NCI-H82 (cell line): Measurements from ENCODE around the gene TUSC2.
A peak's percentile ranks its signal among the peaks of the same experiment; 100 is the strongest.
"Not testable (repeated sequence)": the region's sequence is repeated elsewhere in the genome, so short reads cannot be mapped to it uniquely, and the experiment has no call there.

Experiments
- DNase-seq: peaks from one replicate; lab custom pipeline; 2025; lab: John Stamatoyannopoulos, UW

Gene TUSC2

DNA sequence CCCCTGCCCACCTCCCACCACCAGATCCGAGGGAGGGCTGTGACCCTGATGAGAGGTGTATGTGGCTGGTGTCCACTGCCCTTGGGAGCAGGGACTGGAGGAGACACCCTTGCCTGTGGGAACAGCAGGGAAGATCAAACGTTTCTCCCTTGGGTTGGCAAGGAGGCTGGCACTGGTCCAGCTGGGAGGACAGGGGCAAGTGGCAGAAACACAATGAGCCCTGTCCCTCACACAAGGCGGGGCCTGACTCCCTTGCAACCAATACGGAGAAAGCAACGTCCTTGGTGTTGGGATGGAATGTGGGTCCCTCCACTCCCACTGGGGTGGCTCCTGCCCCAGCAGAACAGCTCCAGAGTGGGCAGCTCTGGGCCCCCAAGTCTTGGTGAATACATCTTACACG lies 10.7 kb downstream of the TUSC2 start:
- DNase-seq: no peak

DNA sequence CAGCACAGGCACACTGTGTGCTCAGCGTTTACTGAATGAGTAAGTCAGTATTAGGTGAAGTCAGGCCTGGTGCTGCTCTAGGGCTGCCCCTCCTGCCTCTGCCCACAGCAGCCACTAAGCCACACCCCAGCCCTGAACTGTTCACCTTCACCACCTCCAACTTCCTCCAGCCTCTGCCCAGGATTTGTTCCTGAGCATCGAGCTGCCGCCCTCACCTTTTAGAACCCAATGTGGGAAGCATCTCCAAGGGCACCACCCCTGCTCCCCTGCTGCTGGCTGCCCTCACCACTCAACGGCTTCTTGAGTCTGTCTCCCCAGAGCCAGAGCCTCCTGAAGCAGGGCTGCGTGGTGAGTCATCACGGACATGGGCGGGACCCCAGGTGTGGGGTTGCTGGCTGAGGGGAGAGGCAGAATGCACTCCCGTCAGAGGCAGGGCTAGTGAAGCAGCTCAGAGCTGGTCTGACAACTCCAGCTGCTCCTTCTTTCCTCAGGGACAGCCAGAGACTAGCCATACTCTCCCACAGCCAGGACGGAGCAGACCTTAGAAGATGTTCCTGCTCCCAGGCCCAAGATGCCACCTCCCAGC lies 11.3 kb downstream of the TUSC2 start:
- DNase-seq: no peak

DNA sequence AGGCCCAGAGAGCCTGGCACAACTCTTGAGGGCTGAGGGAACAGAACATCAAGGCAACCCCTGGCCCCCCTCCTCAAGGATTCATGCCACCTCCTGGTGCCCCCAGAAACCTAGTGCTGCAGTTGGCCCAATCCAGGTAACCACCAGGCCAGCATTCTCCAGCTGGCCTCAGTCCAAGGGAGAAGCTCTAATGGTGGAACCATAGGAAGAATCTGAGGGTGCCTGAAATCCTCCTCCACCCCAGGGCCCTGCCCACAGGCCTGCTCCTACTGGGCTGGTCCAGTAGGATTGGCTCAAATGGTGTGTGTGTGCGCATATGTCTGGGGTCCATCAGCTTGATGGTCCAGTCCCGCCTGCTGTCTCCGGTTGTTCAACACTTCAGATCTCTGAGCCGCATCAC lies 13.2 kb downstream of the TUSC2 start:
- DNase-seq: no peak

DNA sequence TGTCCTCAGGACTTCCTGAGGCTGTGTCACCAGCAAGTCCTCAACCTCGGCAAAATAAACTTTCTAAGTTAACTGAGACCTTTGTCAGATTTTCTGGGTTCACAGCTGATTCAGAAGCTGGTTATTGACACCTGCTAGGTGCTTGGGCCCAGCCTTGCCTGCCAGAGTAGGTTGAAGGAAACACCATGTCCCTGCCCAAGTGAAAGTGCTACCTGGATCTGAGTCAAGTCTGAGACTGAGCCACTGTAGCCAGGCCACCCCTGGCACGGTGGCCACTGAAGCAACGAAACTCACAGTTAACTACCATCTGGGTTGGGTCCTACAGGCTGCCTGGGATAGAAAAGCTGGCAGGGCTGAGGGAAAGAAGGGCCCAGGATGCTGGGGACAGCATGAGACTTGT lies 13.7 kb downstream of the TUSC2 start:
- no peak for DNase-seq

DNA sequence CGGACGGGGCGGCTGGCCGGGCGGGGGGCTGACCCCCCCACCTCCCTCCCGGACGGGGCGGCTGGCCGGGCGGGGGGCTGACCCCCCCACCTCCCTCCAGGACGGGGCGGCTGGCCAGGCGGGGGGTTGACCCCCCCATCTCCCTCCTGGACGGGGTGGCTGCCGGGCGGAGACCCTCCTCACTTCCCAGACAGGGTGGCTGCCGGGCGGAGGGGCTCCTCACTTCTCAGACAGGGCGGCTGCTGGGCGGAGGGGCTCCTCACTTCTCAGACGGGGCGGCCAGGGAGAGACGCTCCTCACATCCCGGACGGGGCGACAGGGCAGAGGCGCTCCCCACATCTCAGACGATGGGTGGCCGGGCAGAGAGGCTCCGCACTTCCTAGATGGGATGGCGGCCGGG lies 16.0 kb downstream of the TUSC2 start:
- DNase-seq: not testable (repeated sequence)

DNA sequence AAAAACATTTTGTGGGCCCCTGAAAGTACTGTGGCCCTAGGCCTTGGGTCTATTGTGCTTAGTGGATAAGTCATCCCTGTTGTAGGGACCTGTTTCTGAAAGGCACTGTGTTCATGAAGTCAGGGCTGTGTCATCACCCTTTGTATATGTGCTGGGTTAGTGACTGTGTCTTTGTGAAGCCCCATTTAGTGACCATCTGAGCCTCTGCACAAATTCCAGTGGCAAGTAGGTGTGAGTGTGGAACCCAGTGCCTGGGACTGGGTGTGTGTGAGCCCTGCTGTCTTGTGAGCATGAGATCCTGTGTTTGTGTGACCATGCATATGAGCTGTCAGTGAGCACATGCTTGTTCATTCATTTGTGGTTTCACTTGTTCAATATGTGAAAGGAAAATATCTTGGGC lies 23.4 kb downstream of the TUSC2 start:
- DNase-seq: no peak

DNA sequence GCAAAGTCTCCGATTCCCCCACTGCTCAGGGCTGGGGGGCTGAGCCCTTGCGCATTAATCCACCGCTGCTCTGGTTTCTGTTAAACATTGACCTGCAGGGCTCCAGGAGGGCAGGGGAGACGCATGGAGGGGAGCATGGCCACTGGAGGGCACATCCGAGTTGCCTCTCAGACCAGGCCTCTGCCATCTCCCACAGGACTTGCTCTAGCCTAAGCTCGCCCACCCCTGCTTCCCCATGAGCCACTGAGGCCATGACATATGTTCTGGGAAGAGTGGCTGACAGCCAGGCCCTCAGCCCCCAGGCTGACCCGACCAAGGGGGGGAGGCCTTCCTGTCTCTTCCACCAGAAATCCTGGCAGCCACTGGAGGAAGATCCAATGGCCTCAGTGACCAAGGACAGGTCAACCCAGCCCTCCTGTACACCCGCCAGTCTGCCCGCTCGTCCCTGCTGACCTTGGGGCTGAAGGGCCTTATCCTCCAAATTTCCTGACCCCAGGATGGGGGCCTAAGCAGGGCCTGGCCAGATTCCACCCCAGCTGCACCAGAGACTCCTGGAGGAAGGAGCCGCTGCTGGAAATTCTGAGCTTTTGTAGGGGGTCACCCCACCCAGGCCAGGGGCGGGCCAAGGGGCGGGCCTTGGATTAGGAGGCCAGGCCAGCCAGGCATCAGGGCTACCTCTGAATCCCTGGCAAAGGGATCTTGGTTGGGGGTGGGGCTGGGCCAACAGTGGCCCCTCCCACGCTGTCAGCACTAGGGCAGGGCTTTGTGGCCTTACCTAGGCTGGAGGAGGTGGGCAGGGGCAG lies 24.8 kb downstream of the TUSC2 start, which contains the start of gene HYAL1:
Gene HYAL1 (minus strand): TSS at position 562 of the 803 bp plus-strand sequence. CDS start 618 bp downstream, outside the sequence.
- peak; percentile 86 for DNase-seq

DNA sequence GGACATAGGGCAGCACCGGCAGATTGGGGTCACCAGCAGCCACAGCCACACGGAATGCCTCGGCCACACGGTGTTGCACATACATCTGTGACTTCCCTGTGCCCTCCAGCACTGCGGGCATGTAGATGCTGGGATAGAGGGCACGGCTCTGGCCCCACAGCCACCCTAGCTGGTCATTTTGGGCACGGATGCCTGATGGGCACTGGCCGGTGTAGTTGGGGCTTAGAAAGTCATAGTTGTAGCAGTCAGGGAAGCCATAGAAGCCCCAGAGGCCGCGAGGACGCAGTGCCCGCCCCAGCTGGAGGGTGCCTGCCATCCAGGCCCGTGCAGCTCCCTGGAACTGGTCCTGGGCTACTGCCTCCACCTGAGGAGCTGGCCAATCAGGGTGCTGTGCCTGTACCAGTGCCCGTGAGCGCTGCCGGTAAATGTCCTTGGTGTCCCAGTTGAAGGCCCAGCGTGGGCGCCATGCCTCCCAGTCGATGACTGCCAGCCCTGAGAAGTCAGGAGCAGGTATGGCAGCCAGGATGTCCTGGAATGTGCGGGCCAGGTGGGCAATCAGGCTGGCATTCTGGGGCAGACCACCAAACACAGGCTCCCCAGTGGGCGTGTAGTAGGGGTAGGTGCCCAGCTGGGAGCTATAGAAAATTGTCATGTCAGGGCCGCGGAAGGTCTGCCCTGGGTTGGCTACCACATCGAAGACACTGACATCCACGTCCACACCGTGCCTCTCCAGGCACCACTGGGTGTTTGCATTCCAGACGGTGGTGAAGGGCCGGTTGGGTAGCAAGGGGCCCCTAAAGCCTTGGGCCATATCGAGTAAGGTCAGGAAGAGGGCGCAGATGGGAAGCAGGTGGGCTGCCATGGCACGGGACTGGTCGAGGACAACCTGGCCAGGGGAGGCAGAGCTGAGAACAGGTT lies 25.7 kb downstream of the TUSC2 start:
- DNase-seq: no peak

DNA sequence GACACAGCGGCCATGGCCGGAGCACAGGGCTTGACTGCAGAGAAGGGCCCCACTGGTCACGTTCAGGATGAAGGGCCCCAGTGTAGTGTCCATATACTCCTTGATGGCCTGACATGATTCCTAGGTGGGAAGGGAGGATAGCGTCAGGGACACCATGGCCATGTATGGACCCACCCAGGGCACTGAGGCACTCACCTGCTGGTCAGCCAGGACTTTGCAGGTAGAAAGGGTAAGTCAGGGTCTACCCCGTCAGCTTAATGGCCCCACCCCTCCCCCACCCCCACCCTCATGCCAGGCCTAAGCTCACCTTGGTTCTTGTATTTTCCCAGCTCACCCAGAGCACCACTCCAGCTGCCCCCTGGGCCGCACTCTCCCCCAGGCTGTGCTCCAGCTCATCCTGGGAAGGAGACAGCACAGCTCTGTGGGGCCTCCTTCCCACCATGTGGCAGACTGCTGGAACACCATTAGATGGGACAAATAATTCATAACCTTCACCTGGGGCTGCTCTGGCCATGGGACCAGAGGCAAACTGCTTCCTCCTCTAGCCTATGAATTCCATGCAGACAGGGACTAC lies 27.3 kb downstream of the TUSC2 start:
- DNase-seq: no peak

DNA sequence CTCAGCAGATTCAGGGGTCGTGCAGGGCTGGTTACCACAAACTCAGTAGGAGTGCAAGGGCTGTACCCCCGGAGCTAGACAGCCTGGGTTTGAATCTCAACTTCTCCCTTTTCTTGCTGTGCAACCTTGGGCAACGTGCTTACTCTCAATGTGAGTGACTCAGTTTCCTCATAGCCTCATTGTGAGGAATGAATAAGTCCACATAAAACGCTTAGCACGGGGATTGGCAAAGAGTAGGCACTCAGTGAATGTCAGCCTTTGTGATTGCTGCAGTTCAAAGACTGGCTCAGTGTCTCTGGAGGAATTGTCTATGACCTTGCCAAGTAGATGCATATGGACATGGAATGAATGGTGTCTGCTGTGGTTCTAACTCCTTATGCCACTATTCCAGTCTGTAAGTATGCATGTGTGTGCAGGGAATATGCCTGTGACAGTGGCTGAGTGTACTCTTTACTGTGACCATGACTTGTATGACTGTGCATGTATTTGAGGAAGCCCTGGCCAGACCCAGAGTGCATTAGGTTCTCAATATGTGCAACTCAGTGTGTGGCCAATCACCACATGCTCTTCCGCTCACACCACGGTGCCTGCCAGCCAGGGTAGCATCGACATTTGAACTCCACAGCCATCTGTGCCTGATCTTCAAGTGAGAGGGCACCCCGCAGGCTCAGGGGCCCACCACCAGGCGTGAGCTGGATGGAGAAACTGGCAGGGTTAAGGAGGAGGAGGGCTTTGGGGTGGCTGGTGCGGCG lies 27.9 kb downstream of the TUSC2 start:
- no peak for DNase-seq

DNA sequence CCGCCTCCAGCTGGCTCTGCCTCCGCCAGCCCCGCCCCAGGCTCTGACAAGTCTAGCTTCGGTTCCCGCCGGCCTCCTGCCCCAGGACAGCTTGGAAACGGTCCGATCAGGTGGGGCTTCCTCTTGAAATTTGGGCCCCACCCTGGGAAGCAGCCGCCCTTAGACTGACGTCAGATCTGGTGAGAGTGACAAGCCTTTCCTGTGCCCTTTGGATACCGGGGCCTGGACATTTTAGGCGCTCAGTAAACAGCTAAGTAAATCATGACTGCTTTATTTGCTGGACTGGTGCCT lies 28.4 kb downstream of the TUSC2 start:
- no peak for DNase-seq

DNA sequence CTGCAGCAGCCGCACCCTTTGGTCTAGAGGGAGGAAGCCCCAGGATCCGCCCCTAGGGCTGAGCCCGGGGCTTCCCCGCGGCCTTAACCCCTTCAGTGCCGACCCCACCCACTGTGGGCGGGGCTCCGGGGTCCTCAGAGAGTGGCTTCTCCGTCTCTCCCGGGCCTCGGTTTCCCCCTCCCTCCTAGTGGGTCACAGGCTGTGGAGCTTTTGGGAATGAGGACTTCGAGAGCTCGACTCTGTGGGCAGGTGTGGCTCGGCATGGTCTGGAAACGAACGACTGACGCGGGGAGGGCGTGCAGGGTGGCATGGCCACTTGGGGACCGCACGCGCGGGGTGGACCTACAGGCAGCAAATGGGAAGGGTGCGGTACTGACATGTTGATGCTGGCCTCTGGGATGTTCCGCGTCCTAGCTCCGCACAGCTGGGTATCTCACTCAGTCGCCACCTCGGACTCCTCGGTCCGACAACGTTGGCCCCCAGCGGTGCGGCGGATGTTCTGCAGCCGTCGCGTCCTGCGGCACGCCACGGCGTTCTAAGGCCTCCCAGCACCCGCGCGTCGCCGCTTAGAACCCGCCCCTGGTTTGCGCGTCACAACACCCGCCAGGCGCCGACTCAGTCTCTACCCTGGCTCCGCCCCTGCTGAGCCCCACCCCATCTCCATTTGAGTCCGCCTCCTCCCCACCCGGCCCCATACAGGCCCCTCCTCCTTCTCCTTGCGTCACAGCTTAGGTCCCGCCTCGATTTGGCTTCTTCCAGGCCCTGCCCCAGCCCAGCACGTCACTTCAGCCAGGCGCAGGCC lies 29.0 kb downstream of the TUSC2 start, which contains the start of the genes HYAL3 and NAA80:
Gene HYAL3 (minus strand): TSS at position 570 of the 802 bp plus-strand sequence. CDS start 3,803 bp downstream, outside the sequence.
Gene NAA80 (minus strand): TSS at position 570 of the 802 bp plus-strand sequence. CDS start 1,942 bp downstream, outside the sequence.
- DNase-seq: peak; percentile 99

DNA sequence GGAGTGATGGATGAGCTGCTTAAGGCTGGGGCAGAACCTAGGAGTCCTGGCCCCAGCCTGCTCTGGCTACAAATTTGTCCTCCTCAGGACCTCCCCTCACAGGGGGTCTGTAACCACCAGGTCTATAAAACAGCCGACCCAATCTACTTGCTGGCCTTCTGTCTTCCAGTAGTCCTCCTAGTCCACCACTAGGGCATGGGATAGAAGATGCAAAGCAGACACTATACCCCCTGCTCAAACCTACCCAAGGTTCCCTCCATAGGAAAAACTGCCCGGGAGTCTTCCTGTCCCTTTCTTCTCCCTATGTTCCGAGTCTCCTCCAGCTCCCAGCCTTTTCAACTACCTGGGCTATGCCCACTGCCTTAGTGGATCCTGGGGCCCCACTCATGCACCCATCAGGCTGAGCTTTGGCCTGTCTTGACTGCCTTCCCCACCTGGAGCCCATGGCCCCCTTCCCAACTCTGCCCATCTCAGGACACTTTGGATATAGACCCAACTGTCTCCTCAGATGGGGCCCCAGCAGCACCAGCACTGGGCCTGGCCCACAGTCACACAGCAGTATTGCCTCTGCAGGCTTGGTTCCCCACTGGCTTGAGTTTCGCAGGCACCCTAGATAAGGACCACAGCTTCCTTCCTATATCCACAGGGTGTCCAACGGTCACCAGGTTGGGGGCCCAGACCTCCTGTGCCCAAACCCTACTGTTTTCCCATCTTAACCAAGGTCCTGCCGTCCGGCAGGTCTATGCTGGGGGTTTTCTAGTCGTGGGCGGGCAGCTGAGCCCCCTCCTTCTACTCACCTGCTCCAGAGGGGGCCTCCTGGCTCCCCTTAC lies 29.9 kb downstream of the TUSC2 start:
- no peak for DNase-seq

DNA sequence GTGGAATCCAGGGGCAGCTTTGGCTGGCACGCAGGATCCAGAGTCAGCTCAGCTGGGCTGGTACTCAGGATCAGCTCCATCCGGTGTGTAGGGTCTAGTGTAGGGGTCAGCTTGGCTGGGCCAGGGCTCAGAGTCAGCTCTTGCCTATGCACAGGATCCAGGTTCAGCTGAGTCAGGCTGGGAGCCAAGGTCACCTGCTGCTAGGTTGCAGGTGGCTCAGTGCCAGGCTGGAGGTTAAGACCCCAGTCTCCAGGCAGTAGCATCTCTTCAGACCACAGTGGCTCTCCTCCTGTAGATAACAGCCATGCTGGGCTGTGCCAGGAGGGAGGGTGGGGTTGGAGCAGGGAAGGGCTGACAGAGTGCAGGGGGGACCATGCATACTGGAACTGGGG lies 30.6 kb downstream of the TUSC2 start:
- DNase-seq: no peak

DNA sequence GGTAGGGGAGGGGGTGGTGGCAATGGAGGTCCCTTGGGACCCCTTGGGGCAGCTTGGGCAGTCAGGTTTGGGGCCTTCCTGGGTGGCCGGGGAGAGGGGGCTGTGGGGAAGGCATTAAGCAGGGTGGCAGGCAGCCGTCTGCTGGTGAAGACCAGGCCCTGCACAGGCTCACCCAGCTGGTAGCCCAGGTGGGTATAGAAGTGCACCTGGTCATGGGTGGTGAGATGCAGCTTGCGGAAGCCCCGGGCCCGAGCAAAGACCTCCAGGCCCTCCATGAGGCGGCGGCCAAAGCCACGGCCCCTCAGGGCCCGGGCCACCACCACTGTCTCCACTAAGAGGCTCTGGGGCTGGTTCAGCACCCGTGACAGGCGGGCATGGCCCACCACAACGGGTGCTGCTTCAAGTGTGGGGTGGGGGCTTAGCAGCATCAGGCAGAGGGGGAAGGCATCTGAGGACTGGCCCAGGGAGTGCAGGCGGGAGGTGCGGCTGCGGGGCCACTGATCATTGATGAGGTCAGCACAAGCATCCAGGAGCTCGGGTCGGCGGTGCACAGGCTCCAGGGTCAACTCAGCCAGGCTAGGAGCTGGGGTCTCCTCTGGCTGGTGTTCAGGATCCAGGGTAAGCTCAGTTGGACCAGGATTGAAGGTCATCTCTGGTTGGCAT lies 31.2 kb downstream of the TUSC2 start:
- no peak for DNase-seq

DNA sequence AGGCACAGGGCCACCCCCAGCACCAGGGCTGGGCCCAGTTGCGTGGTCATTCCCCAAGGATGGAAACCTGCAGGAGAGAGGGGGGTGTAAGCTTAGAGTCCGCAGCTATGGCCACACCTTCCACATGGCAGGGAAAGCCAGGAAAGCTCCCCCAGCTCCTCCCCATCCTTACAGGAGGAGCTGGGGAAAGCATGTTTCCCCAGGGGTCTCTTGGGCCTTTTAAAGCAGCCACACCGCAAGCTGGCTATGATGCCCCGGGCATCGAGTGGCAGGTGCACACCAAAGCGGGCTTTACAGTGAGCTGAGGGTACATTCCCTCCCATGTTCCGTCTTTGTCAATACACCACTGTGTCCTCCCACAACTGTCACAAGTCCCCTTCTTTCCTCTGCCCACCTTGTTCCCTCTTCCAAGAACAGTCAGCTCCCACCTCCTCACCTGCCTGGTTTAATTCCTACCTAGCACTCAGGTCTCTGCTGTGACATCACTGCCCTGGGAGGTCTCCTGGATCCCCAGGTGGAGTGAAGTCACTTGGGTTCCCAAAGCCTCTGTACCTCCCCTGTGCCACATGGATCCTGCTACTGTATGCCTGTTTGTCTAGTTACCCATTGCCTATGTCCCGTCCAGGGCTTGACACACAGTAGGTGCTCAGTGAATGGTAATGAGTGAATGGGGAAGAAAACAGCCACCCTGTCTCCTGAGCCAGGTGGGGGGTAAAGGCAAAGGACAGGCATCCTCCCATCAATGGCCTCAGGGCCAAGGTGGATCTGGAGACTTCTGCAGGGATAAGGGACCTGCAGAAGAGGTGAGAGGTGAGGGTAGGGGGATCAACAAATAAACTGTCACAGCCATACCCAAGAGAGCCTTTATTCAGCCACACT lies 32.2 kb downstream of the TUSC2 start:
- no peak for DNase-seq

DNA sequence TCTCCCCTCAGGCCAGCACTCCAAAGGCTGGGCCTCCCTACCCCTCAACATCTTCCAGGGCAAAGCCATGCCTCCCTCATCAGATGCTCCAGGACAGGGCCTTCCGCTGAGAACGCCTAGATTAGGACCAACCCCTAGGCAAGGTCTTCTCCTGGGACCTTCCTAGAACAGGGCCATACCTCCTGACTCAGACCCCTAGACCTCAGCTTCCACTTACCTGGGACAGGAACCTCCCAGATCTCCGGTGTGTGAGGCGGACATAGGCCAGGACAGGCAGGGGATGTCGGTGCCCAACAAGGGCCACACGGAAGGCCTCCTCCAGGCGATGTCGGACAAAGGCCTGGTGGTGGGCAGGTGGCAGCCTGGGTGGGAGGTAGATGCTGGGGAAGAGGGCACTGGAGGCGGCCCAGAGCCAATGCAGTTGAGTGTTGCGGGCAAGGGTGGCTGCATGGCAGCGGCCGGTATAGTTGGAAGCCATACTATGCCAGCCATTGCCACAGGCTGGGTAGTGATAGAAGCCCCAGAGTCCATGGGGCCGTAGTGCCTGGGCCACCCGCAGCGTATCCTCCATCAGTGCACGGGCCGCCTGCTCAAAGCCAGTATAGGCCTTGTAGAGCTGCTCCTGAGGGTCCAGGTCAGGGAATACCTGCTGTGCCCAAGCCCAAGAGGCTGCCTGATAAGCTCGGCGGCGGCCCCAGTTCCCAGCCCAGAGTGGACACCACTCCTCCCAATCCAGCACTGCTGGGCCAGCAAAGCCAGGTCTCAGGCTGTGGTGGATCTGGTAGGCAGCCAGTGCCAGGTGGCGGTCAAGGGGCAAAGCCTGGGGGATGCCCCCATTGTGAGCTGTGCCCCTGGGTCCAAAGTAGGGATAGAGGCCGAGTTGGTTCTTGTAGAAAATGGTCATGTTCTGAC lies 33.3 kb downstream of the TUSC2 start:
- DNase-seq: no peak
